Stimulated activated CD4-positive, alpha-beta T cell treated with anti-CD3 and anti-CD28 coated beads, Interleukin-1b, Interleukin-23, amount 100 ng/mL, for 24 hours (primary cell): ENCODE measurements around the gene CCDC83.
A peak's percentile ranks its signal among the peaks of the same experiment; 100 is the strongest.
"Not testable (repeated sequence)": the region's sequence is repeated elsewhere in the genome, so short reads cannot be mapped to it uniquely, and the experiment has no call there.

Experiments used
- DNase-seq, 4 experiments: peaks; one replicate each; pipeline ENCODE4 v3.0.0-alpha.2; 2020; ENCODE audit warnings: low read depth in 4 of 4, low spot score in 1 of 4

CCDC83 gene

DNA sequence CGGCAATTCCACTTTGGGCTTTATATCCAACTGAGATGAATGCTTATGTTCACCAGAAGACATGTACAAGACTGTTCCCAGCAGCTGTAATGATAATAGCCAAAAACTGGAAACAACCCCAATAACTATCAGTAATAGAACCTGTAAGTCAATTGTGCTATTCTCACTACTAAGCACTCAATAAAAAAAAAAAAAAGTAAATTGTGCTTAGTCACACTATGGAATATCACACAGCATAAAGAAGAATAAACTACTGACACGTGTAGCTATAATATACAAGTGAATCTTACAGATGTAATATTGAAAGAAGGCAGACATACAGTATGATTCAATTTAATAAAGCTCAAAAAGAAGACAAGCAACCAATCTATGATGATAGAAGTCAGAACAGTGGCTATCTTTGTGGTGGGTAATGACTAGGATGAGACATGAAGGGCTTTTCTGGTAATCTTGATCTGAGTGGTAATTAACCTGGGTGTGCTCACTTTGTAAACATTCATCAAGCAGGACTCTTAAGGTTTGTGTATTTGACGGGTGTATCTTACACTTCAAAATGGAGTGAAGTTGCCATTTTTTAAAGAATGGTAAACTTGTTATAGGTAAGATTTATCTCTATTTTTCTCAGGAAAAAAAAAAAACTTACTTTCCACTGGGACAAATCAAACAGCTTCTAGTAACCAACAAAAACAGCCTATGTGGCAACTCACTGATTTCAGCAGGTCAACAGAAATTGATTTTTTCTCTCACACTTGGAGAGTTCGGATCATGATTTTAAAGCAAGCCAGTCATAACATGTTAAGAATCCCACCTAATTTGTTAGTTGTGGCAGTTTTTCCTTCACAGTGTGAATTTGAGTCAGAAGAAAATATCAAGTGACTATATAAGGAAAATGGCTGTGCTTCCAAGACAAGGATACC is 84.2 kb downstream of the CCDC83 start:
- DNase-seq: no peak

DNA sequence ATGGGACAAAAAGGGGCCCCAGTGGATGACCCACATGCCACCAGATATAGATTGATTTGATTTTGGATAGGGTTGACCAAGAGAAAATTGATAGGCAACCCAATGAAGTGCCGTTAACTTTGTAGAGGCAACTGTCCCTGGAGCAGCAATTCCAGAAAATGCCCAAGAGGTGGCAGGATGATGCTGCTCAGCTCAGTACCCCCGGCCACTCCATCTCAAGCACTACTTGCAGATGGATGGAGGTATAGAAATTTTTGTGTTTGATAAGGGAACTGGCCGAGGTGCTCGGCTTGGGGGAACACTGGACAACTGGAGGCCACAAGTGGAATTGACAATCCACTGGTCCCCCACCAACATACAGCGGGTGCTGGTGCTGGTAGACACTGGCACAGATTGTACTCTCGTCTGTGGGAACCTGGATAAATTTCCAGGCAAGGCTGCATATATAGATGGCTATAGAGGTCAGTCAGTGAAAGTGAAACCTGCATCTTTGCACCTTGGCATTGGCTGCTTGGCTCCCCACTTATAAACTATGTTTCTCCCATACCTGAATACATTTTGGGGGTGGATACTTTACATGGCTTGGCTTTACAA is 86.3 kb downstream of the CCDC83 start:
- DNase-seq: peak in 1 of 4 experiments; percentile 34

DNA sequence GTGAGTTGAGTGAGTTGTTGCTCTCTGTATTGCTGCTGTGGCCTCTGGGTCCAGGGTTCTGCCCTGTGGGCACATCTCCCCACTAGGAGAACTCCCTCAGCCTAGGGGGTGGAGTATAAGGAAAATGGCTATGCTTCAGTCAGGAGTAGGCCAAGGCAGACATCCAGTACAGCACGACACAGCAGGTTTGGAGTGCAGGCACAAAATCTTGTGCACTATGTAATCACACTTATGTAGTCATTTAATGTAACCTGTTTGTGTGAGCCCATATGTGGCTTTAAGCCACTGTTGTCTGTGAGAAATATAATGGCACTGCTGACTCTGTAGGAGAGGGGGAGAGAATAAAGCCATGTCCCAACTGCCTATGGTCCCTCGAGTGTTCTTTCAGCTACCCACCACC is 90.1 kb downstream of the CCDC83 start:
- DNase-seq: no peak

GRCh38 chr11:85945788-85946187 is 90.6 kb downstream of the CCDC83 start:
- DNase-seq: no peak

DNA sequence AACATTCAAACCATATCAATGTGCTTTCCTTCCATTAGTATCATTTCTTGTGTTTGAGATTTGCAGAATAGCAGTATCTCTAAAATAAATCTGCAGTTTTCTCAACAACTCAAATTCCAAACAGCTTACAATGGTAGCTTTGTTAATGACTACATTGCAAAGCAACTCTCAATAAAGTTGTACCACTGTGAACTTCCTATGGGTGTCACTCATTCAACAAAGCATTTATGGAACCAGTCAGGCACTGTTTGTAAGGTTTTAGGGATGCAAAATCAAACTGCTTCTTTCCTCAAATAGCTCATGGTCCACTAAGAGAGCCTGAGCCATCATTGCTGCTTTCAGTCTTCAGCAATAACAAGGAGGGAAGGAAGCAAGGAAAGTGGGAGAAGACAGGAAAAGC is 91.0 kb downstream of the CCDC83 start:
- DNase-seq: no peak

DNA sequence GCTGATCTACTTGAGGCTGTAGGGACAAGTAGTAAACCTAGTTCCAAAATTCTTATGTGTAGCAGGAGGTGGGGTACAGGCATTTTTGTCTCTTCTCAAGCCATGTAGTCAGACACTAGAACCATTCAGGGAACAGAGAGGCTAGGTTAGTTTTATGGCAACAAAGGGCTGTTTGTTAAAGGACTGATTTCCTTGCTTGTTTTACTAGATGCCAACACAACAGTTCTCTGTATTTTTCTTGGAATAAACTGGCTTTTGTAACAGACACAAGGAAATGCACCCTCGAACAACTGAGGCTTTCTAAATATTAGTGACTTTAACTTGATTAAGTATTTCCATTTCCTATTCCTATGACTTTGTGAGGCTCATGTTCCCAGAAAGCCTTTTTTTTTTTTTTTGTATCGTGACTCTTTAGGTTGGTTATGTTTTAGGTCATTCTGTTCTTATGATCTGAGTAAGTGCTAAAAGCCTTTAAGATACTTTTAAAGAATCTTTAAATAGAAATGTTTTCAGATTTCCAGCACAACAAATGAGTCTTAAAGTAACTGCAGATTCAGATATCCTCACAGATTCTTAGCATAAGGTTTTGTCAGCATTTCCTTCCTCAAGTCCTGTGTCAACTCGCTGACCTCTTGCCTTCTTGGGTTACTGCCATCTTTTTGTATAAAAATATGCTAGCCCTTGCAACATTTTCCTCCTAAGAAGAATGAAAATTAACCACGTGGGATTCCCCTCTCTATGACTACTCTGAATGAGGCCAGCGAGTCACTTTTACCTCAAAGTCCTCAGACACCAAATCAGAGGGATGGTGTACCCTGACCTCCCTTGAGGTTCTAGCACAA is 92.5 kb downstream of the CCDC83 start:
- DNase-seq: peak in 1 of 4 experiments; percentile 12

GRCh38 chr11:85948884-85949283 is 93.7 kb downstream of the CCDC83 start:
- no peak for DNase-seq

DNA sequence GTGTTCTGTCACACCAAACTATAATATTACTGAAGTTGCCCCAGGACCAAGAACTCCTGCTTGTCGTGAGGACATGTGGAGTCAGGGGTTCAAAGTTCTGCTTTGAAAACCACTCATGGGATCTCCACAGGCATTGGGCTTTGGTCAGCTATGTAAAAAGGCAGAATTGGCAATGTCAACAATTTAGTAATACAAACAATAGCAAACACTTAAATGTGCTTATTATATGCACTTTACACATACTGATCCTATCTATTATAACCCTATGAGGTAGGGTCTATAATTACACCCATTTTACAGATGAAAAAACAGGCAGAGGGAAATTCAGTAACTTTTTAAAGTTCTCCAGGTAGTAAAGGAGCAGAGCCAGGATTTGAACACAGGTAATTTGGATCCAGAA is 94.6 kb downstream of the CCDC83 start:
- DNase-seq: no peak

- DNase-seq: no peak
Observed at GRCh38 chr11:85950317-85951048, 95.3 kb downstream of the CCDC83 start.

GRCh38 chr11:85951049-85951405 is 95.8 kb downstream of the CCDC83 start:
- DNase-seq: no peak

DNA sequence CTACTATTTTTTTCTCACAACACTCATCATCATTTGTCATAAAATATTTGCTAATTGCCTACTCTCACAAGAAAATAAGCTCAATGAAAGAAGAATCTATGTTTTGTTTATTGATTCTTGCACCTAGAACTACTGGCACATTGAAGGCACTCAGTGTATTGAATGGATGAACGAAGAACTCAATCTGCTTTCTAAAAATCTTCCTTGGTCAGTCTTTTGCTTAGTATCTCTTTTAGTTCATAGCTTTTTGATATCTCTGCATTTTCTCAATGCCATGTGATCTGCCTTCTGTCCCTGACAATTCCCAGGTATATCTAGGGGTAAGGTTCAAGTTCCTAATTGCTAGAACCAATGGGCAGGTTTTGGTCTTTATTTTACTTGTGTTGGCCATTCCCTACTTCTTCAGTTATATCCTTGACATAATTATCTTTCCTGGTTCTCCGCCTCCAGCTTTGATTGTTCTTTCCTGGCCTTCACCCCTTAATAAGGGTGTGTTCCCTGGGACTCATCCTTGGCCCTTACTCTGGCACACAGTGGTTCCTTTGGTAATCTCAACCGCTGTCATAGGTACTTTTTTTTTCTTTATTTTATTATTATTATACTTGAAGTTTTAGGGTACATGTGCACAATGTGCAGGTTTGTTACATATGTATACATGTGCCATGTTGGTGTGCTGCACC is 96.4 kb downstream of the CCDC83 start:
- DNase-seq: no peak

- DNase-seq: not testable (repeated sequence)
Observed at GRCh38 chr11:85952108-85952485, 96.9 kb downstream of the CCDC83 start.

GRCh38 chr11:85953491-85954143 is 98.4 kb downstream of the CCDC83 start:
- no peak for DNase-seq

- DNase-seq: no peak
Observed at GRCh38 chr11:85955531-85955930, 100.3 kb downstream of the CCDC83 start.

DNA sequence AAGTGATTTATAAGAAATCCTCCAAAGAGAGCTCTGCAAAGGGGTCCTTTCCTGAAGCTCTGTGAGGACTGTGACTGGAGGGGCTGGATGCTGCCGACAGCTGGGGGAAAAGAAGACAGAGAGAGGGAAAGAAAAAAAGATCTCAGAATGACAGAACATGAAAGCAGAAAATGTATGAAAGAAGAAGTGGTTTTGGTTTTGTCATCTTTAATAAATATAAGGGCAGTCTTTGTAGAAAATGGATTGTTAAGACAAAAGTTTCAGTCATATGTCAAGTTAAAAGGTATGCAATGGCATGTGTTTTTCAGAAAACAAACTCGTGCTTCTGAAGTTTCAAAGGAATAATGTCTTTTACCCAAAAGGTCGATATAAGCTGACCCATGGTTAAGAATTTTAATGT is 105.5 kb downstream of the CCDC83 start:
- no peak for DNase-seq

DNA sequence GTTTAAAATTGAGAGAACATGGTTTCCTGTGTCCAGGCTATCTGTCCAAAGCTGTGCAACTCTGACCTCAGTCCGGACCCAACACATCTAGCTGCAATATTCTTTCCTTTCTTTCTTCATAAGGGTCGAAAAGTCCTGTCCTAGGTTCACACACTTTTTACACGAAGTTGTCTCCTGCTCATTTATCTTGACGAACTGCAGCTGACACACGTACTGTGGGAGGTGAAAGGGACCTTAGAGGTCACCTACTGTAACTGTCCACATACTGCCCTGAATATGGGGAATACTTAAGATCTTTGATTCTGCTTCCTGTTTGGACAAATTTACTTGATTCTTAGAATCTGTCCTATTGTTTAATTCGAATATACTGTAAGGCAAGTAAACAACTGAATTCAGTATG is 105.9 kb downstream of the CCDC83 start:
- DNase-seq: no peak

GRCh38 chr11:85961930-85962363 is 106.8 kb downstream of the CCDC83 start:
- no peak for DNase-seq

GRCh38 chr11:85965202-85965601 is 110.0 kb downstream of the CCDC83 start:
- DNase-seq: no peak

DNA sequence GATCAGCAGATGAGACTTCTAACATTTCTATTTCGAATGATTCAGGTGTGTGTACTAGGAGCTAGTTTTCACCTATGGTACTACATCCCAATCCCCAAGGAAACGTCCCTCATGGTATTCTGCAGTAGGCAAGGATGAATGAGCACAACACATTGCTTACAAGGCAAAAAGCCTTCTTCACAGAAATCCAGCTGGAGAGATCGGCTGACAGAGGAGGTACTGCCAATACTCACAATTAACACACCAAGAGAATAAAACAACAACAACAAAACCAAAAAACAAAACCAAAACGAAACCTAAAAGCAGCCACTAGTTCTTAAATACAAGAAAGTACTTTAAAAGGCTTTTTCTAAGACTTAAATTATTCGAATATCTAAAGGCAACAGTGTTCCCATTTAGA is 112.3 kb downstream of the CCDC83 start:
- DNase-seq: no peak
